Skeletal muscle satellite cell (primary cell): ENCODE data around the gene TNNC1.

Experiments
- H3K27me3 ChIP-seq: 2 replicates; pipeline ENCODE4 v1.7.0; 2013; ENCODE audit warnings: low read length; ENCODE audit not compliant: control insufficient read depth, insufficient read depth
- H3K36me3 ChIP-seq: 2 replicates; pipeline ENCODE4 v1.7.0; 2013; ENCODE audit warnings: mild to moderate bottlenecking, control low read depth, low read length; ENCODE audit not compliant: insufficient read depth
- H3K4me1 ChIP-seq: 2 replicates; pipeline ENCODE4 v1.7.0; 2013; ENCODE audit warnings: low read length; ENCODE audit not compliant: control insufficient read depth, insufficient read depth
- H3K4me2 ChIP-seq: 2 replicates; pipeline ENCODE4 v1.7.0; 2013; ENCODE audit warnings: mild to moderate bottlenecking, low read length
- H3K4me3 ChIP-seq: 2 replicates; pipeline ENCODE4 v1.7.0; 2013; ENCODE audit warnings: low read length
- H3K9ac ChIP-seq: 2 replicates; pipeline ENCODE4 v1.7.0; 2013; ENCODE audit warnings: mild to moderate bottlenecking, low read depth, low read length, moderate library complexity
- H3K9me3 ChIP-seq: replicated peaks from 2 replicates; pipeline ENCODE4 v1.7.0; 2013; ENCODE audit warnings: mild to moderate bottlenecking, control low read depth, low read length

Gene TNNC1

GRCh38 chr3:52437326-52438103 lies 16.3 kb downstream of the TNNC1 start:
- Histone ChIP-seq H3K4me2 (no peak overlapping the region), H3K36me3 (no peaks in the 10 kb centered on the region), H3K27me3 (peaks cover 23% of the 10 kb centered on the region), H3K4me1 (peaks cover 8% of the 10 kb centered on the region), H3K9me3 (no peaks in the 10 kb centered on the region), H3K4me3 (no peak overlapping the region), H3K9ac (no peak overlapping the region)

- Histone ChIP-seq H3K9ac (no peak overlapping the region), H3K36me3 (no peaks in the 10 kb centered on the region), H3K4me1 (peaks cover 8% of the 10 kb centered on the region), H3K27me3 (peaks cover 23% of the 10 kb centered on the region), H3K9me3 (no peaks in the 10 kb centered on the region), H3K4me3 (no peak overlapping the region), H3K4me2 (peak overlapping the region; percentile 1)
Observed at GRCh38 chr3:52436500-52437149, 17.2 kb downstream of the TNNC1 start.

GRCh38 chr3:52435246-52436101 lies 18.4 kb downstream of the TNNC1 start:
- Histone ChIP-seq H3K9me3 (no peaks in the 10 kb centered on the region), H3K4me3 (no peak overlapping the region), H3K9ac (no peak overlapping the region), H3K4me1 (peaks cover 8% of the 10 kb centered on the region), H3K27me3 (peaks cover 23% of the 10 kb centered on the region), H3K36me3 (no peaks in the 10 kb centered on the region), H3K4me2 (no peak overlapping the region)

- H3K9me3 ChIP-seq: no peaks in the 10 kb centered on the region
- H3K9ac ChIP-seq: no peak overlapping the region
- H3K36me3 ChIP-seq: no peaks in the 10 kb centered on the region
- peaks cover 23% of the 10 kb centered on the region for H3K27me3 ChIP-seq
- H3K4me2 ChIP-seq: no peak overlapping the region
- H3K4me3 ChIP-seq: no peak overlapping the region
- H3K4me1 ChIP-seq: peaks cover 8% of the 10 kb centered on the region
Observed at GRCh38 chr3:52434491-52435115, 19.2 kb downstream of the TNNC1 start.

- H3K9me3 ChIP-seq: no peaks in the 10 kb centered on the region
- H3K4me2 ChIP-seq: no peak overlapping the region
- H3K4me1 ChIP-seq: peaks cover 8% of the 10 kb centered on the region
- H3K9ac ChIP-seq: no peak overlapping the region
- H3K36me3 ChIP-seq: no peaks in the 10 kb centered on the region
- H3K27me3 ChIP-seq: peaks cover 23% of the 10 kb centered on the region
- no peak overlapping the region for H3K4me3 ChIP-seq
Observed at GRCh38 chr3:52433996-52434479, 19.8 kb downstream of the TNNC1 start.

- H3K4me3 ChIP-seq: no peak overlapping the region
Observed at GRCh38 chr3:52433328-52433995, 20.4 kb downstream of the TNNC1 start.

GRCh38 chr3:52432691-52433141 lies 21.1 kb downstream of the TNNC1 start:
- Histone ChIP-seq H3K27me3 (peaks cover 23% of the 10 kb centered on the region), H3K4me1 (peaks cover 8% of the 10 kb centered on the region), H3K4me2 (no peak overlapping the region), H3K9me3 (no peaks in the 10 kb centered on the region), H3K9ac (no peak overlapping the region), H3K4me3 (no peak overlapping the region), H3K36me3 (no peaks in the 10 kb centered on the region)

More at GRCh38 chr3:52433328-52433995, 20.4 kb downstream of the TNNC1 start:
- H3K9ac ChIP-seq: no peak overlapping the region
- no peak overlapping the region for H3K4me2 ChIP-seq
- H3K4me1 ChIP-seq: peaks cover 8% of the 10 kb centered on the region
- no peaks in the 10 kb centered on the region for H3K36me3 ChIP-seq
- peaks cover 23% of the 10 kb centered on the region for H3K27me3 ChIP-seq
- H3K9me3 ChIP-seq: no peaks in the 10 kb centered on the region

GRCh38 chr3:52432225-52432624 lies 21.6 kb downstream of the TNNC1 start:
- no peaks in the 10 kb centered on the region for H3K9me3 ChIP-seq
- no peak overlapping the region for H3K4me3 ChIP-seq
- H3K4me2 ChIP-seq: no peak overlapping the region
- no peaks in the 10 kb centered on the region for H3K36me3 ChIP-seq
- peaks cover 23% of the 10 kb centered on the region for H3K27me3 ChIP-seq
- H3K4me1 ChIP-seq: peaks cover 8% of the 10 kb centered on the region
- no peak overlapping the region for H3K9ac ChIP-seq

GRCh38 chr3:52431459-52432223 lies 22.2 kb downstream of the TNNC1 start:
- H3K9me3 ChIP-seq: no peaks in the 10 kb centered on the region
- no peak overlapping the region for H3K9ac ChIP-seq
- no peaks in the 10 kb centered on the region for H3K36me3 ChIP-seq
- H3K27me3 ChIP-seq: peaks cover 23% of the 10 kb centered on the region
- H3K4me3 ChIP-seq: no peak overlapping the region
- peaks cover 4% of the 10 kb centered on the region for H3K4me1 ChIP-seq
- H3K4me2 ChIP-seq: no peak overlapping the region

GRCh38 chr3:52430416-52430810 lies 23.4 kb downstream of the TNNC1 start:
- Histone ChIP-seq H3K9ac (no peak overlapping the region), H3K9me3 (no peaks in the 10 kb centered on the region), H3K4me1 (no peaks in the 10 kb centered on the region), H3K27me3 (peaks cover 20% of the 10 kb centered on the region), H3K36me3 (no peaks in the 10 kb centered on the region), H3K4me2 (no peak overlapping the region), H3K4me3 (no peak overlapping the region)
